ENCODE measurements around the gene TRMT11.

TRMT11 gene

GRCh38 chr6:125994670-125995488, 8.5 kb downstream of the TRMT11 start (continued):
- TF ChIP-seq, protein P1, sequence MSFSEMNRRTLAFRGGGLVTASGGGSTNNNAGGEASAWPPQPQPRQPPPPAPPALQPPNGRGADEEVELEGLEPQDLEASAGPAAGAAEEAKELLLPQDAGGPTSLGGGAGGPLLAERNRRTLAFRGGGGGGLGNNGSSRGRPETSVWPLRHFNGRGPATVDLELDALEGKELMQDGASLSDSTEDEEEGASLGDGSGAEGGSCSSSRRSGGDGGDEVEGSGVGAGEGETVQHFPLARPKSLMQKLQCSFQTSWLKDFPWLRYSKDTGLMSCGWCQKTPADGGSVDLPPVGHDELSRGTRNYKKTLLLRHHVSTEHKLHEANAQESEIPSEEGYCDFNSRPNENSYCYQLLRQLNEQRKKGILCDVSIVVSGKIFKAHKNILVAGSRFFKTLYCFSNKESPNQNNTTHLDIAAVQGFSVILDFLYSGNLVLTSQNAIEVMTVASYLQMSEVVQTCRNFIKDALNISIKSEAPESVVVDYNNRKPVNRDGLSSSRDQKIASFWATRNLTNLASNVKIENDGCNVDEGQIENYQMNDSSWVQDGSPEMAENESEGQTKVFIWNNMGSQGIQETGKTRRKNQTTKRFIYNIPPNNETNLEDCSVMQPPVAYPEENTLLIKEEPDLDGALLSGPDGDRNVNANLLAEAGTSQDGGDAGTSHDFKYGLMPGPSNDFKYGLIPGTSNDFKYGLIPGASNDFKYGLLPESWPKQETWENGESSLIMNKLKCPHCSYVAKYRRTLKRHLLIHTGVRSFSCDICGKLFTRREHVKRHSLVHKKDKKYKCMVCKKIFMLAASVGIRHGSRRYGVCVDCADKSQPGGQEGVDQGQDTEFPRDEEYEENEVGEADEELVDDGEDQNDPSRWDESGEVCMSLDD (tag by site-specific recombination; IDR thresholded peaks at IDR 0.05), result no peak
- TF ChIP-seq PRDM1 (tag by site-specific recombination; IDR thresholded peaks at IDR 0.05), result peak; percentile 94
- TF ChIP-seq ZNF600 (tag by site-specific recombination; IDR thresholded peaks at IDR 0.05), result no peak; the same call in none of the 2 replicates
- TF ChIP-seq, protein P2, sequence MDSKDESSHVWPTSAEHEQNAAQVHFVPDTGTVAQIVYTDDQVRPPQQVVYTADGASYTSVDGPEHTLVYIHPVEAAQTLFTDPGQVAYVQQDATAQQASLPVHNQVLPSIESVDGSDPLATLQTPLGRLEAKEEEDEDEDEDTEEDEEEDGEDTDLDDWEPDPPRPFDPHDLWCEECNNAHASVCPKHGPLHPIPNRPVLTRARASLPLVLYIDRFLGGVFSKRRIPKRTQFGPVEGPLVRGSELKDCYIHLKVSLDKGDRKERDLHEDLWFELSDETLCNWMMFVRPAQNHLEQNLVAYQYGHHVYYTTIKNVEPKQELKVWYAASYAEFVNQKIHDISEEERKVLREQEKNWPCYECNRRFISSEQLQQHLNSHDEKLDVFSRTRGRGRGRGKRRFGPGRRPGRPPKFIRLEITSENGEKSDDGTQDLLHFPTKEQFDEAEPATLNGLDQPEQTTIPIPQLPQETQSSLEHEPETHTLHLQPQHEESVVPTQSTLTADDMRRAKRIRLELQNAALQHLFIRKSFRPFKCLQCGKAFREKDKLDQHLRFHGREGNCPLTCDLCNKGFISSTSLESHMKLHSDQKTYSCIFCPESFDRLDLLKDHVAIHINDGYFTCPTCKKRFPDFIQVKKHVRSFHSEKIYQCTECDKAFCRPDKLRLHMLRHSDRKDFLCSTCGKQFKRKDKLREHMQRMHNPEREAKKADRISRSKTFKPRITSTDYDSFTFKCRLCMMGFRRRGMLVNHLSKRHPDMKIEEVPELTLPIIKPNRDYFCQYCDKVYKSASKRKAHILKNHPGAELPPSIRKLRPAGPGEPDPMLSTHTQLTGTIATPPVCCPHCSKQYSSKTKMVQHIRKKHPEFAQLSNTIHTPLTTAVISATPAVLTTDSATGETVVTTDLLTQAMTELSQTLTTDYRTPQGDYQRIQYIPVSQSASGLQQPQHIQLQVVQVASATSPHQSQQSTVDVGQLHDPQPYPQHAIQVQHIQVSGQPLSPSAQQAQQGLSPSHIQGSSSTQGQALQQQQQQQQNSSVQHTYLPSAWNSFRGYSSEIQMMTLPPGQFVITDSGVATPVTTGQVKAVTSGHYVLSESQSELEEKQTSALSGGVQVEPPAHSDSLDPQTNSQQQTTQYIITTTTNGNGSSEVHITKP (tag by site-specific recombination; IDR thresholded peaks at IDR 0.05), result peak; percentile 16; the same call in 1 of the 2 replicates
- no peak for TF ChIP-seq ZSCAN16 (tag by site-specific recombination; IDR thresholded peaks at IDR 0.05)
- TF ChIP-seq ZBTB26 (tag by site-specific recombination; optimal IDR thresholded peaks at IDR 0.05), result no peak
- TF ChIP-seq ZNF214 (tag by site-specific recombination; IDR thresholded peaks at IDR 0.05; ENCODE audit: borderline replicate concordance), result no peak
- peak; percentile 53 for TF ChIP-seq ZNF366 (tag by site-specific recombination; conservative IDR thresholded peaks at IDR 0.05)
- peak; percentile 93 for TF ChIP-seq ZBTB44 (tag by site-specific recombination; IDR thresholded peaks at IDR 0.05)
- TF ChIP-seq ZFHX2 (tag by site-specific recombination; conservative IDR thresholded peaks at IDR 0.05), result no peak
- TF ChIP-seq ZNF202 (tag by site-specific recombination; IDR thresholded peaks at IDR 0.05; ENCODE audit: borderline replicate concordance), result no peak
- no peak for TF ChIP-seq ZIC2 (tag by site-specific recombination; IDR thresholded peaks at IDR 0.05)
- no peak for TF ChIP-seq ZNF48 (tag by site-specific recombination; IDR thresholded peaks at IDR 0.05)
- TF ChIP-seq ZNF146 (tag by site-specific recombination; IDR thresholded peaks at IDR 0.05), result 0 out of 2 replicates have a peak, but pooled peaks have one; percentile 27
- peak; percentile 65 for TF ChIP-seq ZNF629 (tag by site-specific recombination; IDR thresholded peaks at IDR 0.05)
- TF ChIP-seq ZNF654 (tag by site-specific recombination; IDR thresholded peaks at IDR 0.05; ENCODE audit: low read depth), result peak; percentile 8; the same call in 1 of the 2 replicates
- TF ChIP-seq ZNF274 (IDR thresholded peaks at IDR 0.05; ENCODE audit: low read length), result no peak
- TF ChIP-seq ZNF274 (tag by site-specific recombination; IDR thresholded peaks at IDR 0.05; ENCODE audit: borderline replicate concordance), result no peak
- TF ChIP-seq, protein P3, sequence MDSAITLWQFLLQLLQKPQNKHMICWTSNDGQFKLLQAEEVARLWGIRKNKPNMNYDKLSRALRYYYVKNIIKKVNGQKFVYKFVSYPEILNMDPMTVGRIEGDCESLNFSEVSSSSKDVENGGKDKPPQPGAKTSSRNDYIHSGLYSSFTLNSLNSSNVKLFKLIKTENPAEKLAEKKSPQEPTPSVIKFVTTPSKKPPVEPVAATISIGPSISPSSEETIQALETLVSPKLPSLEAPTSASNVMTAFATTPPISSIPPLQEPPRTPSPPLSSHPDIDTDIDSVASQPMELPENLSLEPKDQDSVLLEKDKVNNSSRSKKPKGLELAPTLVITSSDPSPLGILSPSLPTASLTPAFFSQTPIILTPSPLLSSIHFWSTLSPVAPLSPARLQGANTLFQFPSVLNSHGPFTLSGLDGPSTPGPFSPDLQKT (IDR thresholded peaks at IDR 0.05; ENCODE audit: borderline replicate concordance, low read depth, low read length), result no peak
- TF ChIP-seq, protein P4, sequence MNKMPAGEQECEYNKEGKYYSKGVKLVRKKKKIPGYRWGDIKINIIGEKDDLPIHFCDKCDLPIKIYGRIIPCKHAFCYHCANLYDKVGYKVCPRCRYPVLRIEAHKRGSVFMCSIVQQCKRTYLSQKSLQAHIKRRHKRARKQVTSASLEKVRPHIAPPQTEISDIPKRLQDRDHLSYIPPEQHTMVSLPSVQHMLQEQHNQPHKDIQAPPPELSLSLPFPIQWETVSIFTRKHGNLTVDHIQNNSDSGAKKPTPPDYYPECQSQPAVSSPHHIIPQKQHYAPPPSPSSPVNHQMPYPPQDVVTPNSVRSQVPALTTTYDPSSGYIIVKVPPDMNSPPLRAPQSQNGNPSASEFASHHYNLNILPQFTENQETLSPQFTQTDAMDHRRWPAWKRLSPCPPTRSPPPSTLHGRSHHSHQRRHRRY (tag by site-specific recombination; IDR thresholded peaks at IDR 0.05), result no peak
- TF ChIP-seq ZNF621 (tag by site-specific recombination; IDR thresholded peaks at IDR 0.05), result no peak
- TF ChIP-seq, protein P5, sequence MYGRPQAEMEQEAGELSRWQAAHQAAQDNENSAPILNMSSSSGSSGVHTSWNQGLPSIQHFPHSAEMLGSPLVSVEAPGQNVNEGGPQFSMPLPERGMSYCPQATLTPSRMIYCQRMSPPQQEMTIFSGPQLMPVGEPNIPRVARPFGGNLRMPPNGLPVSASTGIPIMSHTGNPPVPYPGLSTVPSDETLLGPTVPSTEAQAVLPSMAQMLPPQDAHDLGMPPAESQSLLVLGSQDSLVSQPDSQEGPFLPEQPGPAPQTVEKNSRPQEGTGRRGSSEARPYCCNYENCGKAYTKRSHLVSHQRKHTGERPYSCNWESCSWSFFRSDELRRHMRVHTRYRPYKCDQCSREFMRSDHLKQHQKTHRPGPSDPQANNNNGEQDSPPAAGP (tag by site-specific recombination; IDR thresholded peaks at IDR 0.05), result no peak
- peak; percentile 88 for TF ChIP-seq ZBTB17 (tag by site-specific recombination; IDR thresholded peaks at IDR 0.05)
- no peak for TF ChIP-seq ZNF426 (tag by site-specific recombination; IDR thresholded peaks at IDR 0.05)
- no peak for TF ChIP-seq ZNF704 (tag by site-specific recombination; IDR thresholded peaks at IDR 0.05)
